Fibroblast of lung (primary cell): ENCODE measurements around the gene CMTM4. TPM values are rescaled to one million over a fixed set of nuclear protein-coding genes. Genes with fewer than 3 reads are reported as not detected.
A peak's percentile ranks its signal among the peaks of the same experiment; 100 is the strongest.

Source experiments
- DNase-seq, 2 donors: peaks; one replicate each; pipeline versions ENCODE4 v3.0.0 to v3.0.0-alpha.2; 2010; ENCODE audit warnings: low read depth in 2 of 2
- H2AFZ ChIP-seq: 2 replicates; pipeline ENCODE4 v1.5.1; 2012; ENCODE audit warnings: low read length, control low read depth, inconsistent platforms
- H3K27ac ChIP-seq: 2 replicates; pipeline ENCODE4 v1.5.1; 2011; ENCODE audit warnings: low read length, control low read depth; ENCODE audit not compliant: insufficient read depth
- H3K27me3 ChIP-seq: 2 replicates; pipeline ENCODE4 v1.5.1; 2011; ENCODE audit warnings: mild to moderate bottlenecking, low read length; ENCODE audit not compliant: control insufficient read depth, insufficient read depth
- H3K36me3 ChIP-seq: 2 replicates; pipeline ENCODE4 v1.5.1; 2011; ENCODE audit warnings: low read length; ENCODE audit not compliant: control insufficient read depth, insufficient read depth
- H3K4me1 ChIP-seq: 2 replicates; pipeline ENCODE4 v1.5.1; 2011; ENCODE audit warnings: low read length; ENCODE audit not compliant: control insufficient read depth, insufficient read depth; ENCODE audit errors: extremely low read depth
- H3K4me2 ChIP-seq: 2 replicates; pipeline ENCODE4 v1.5.1; 2011; ENCODE audit warnings: low read length, control low read depth; ENCODE audit not compliant: insufficient read depth; ENCODE audit errors: extremely low read depth
- H3K4me3 ChIP-seq, 4 experiments: fragments of 200-600 bp in 1 of 4; sonication (generic) in 1 of 4; replicated peaks in 1 of 4; 2 replicates each; pipeline ENCODE4 v1.5.1; 2011 to 2016; ENCODE audit warnings: low read length in 4 of 4, low read depth in 3 of 4, mild to moderate bottlenecking in 3 of 4, control low read depth in 2 of 4, inconsistent platforms in 1 of 4, mixed read lengths in 1 of 4; ENCODE audit not compliant: insufficient read depth in 1 of 4; ENCODE audit errors: control extremely low read depth in 1 of 4
- H3K79me2 ChIP-seq: 2 replicates; pipeline ENCODE4 v1.5.1; 2012; ENCODE audit warnings: mild to moderate bottlenecking, low read length, inconsistent platforms; ENCODE audit not compliant: control insufficient read depth, insufficient read depth
- H3K9ac ChIP-seq: 2 replicates; pipeline ENCODE4 v1.5.1; 2011; ENCODE audit warnings: mild to moderate bottlenecking, low read length, control low read depth; ENCODE audit not compliant: insufficient read depth
- H3K9me3 ChIP-seq: 2 replicates; pipeline ENCODE4 v1.5.1; 2012; ENCODE audit warnings: low read depth, low read length; ENCODE audit not compliant: control insufficient read depth, insufficient read depth
- H4K20me1 ChIP-seq: 2 replicates; pipeline ENCODE4 v1.5.1; 2011; ENCODE audit warnings: low read length; ENCODE audit not compliant: control insufficient read depth, insufficient read depth; ENCODE audit errors: extremely low read depth
- EZH2 ChIP-seq: IDR thresholded peaks from 2 replicates; pipeline ENCODE4 v1.5.1; 2012; ENCODE audit warnings: low read length, control low read depth, mild to moderate bottlenecking; ENCODE audit errors: missing control alignments
- polyA plus RNA-seq, 2 donors: library from polyadenylated mRNA; depleted of rRNA in 1 of 2; stranded (reverse) in 1 of 2; unstranded in 1 of 2; fragments of >200 nt; gene quantifications; 2 replicates each; pipeline ENCODE4 v1.2.1, GENCODE V29; 2011 to 2012; ENCODE audit warnings: missing spikeins in 1 of 2
- total RNA-seq: library from RNA; depleted of rRNA; stranded (reverse); fragments of >200 nt; gene quantifications from 2 replicates; pipeline ENCODE4 v1.2.1, GENCODE V29; 2014
- TF ChIP-seq, protein P1 (sequence below), 2 donors: IDR thresholded peaks in 1 of 2; conservative IDR thresholded peaks in 1 of 2; 1 replicate in 1 of 2; 2 replicates in 1 of 2; pipeline ENCODE4 v1.5.1; 2011 to 2012; ENCODE audit warnings: low read length in 2 of 2, control low read depth in 1 of 2, inconsistent platforms in 1 of 2, low read depth in 1 of 2, mild to moderate bottlenecking in 1 of 2

CMTM4 gene
- total and polyA plus RNA-seq, 2 donors (not counting 1 experiment from before 2014, with no cell fraction given) = 10.2 to 12.8 TPM

DNA sequence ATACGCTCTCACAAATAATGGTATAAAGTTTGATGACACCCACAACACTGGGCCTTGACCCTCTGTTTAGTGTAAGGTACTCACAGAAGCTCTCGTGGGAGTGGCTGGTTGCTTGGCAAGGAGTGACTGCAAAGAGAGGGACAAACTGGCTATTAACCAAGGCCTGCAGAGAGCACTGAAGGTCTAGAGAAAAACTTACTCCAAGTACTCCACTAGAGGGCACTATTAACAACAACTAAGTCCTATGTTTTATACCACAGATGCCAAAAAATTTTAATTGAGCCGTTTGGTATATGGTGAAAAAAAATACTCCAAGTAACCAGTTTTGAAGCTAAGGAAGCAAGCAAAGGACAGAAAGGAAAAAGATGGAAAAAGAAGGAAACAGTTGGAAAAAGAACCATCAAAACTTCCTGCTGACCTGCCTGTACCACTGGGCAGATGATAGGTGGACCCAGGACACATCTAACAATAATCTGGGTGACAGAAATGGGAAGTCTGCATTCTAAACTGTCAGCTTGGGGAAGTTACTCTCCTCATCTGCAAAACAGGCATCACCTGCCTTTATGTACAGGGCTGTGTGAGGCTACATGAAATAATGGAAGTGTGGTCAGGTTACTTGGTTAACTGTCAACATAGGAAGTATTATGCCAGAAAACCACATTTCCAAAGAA is 31.7 kb upstream of the CMTM4 start:
- H3K79me2 ChIP-seq = no peaks in the 10 kb centered on the region

DNA sequence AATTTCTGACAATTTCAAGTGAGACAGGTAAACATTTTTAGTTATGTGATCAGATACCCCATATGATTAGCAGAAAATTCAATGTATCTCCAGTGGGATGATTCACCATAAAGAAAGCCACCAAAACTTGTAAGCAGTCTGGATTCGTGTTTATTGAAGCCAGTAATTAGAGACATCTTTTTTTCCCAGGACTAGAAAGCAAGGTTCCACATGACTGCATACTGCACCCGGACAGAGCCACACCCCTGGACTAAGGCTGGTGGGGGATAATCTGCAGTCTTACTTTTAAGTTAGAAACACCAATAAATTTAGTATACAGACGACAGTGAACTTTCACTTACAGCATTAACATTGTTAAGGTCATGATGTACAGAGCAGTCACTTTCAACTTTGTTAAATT is 24.2 kb upstream of the CMTM4 start:
- Histone ChIP-seq H3K36me3 (peaks cover 13% of the 10 kb centered on the region), H3K27me3 (no peaks in the 10 kb centered on the region), H3K9me3 (no peaks in the 10 kb centered on the region), H3K79me2 (no peaks in the 10 kb centered on the region), H3K4me1 (peaks cover 6% of the 10 kb centered on the region), H3K4me3 (no peak overlapping the region), H2AFZ (no peak overlapping the region), H4K20me1 (no peaks in the 10 kb centered on the region), H3K4me2 (no peak overlapping the region), H3K27ac (no peak overlapping the region), H3K9ac (no peak overlapping the region)
- TF ChIP-seq, protein P1, sequence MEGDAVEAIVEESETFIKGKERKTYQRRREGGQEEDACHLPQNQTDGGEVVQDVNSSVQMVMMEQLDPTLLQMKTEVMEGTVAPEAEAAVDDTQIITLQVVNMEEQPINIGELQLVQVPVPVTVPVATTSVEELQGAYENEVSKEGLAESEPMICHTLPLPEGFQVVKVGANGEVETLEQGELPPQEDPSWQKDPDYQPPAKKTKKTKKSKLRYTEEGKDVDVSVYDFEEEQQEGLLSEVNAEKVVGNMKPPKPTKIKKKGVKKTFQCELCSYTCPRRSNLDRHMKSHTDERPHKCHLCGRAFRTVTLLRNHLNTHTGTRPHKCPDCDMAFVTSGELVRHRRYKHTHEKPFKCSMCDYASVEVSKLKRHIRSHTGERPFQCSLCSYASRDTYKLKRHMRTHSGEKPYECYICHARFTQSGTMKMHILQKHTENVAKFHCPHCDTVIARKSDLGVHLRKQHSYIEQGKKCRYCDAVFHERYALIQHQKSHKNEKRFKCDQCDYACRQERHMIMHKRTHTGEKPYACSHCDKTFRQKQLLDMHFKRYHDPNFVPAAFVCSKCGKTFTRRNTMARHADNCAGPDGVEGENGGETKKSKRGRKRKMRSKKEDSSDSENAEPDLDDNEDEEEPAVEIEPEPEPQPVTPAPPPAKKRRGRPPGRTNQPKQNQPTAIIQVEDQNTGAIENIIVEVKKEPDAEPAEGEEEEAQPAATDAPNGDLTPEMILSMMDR (conservative IDR thresholded peaks at IDR 0.05 in 1 of 2, IDR thresholded peaks at IDR 0.05 in 1 of 2; ENCODE audit: low read depth in 1 of 2, low read length in 2 of 2) = no peak
- TF ChIP-seq EZH2 = no peak
- peak in 1 of 2 donors; percentile 30 for DNase-seq

More for the DNA sequence above, 31.7 kb upstream of the CMTM4 start:
- Histone ChIP-seq H3K27ac (no peak overlapping the region), H2AFZ (no peak overlapping the region), H3K4me1 (no peaks in the 10 kb centered on the region), H3K36me3 (peaks cover 36% of the 10 kb centered on the region), H3K4me3 (no peak overlapping the region), H3K9me3 (no peaks in the 10 kb centered on the region), H3K4me2 (no peak overlapping the region), H3K9ac (no peak overlapping the region), H3K27me3 (no peaks in the 10 kb centered on the region), H4K20me1 (no peaks in the 10 kb centered on the region)
- peak; percentile 62 to 83 for DNase-seq
- TF ChIP-seq, protein P1 (conservative IDR thresholded peaks at IDR 0.05 in 1 of 2, IDR thresholded peaks at IDR 0.05 in 1 of 2; ENCODE audit: low read depth in 1 of 2, low read length in 2 of 2) = peak; percentile 43 to 62
- no peak for TF ChIP-seq EZH2

DNA sequence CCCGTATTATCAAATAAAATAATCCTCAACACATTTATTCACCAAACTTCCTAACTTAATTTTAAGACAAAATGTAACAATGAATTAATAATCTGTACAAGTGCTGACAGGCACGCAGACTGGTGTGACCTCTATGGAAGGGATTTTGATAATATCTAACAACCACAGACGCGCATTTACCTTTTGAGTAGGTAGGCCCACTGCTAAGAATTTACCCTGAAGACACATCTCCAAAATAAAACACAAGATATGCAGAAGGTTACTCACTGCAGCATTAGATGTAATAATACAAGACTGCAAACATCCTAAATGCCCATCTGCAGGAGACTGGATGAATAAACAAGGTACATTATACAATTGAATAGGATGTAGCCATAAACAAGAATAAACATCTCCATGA is 22.7 kb upstream of the CMTM4 start:
- no peak overlapping the region for H3K27ac ChIP-seq
- no peak overlapping the region for H3K4me2 ChIP-seq
- no peak overlapping the region for H3K4me3 ChIP-seq
- H3K4me1 ChIP-seq = peaks cover 6% of the 10 kb centered on the region
- TF ChIP-seq, protein P1 (conservative IDR thresholded peaks at IDR 0.05 in 1 of 2, IDR thresholded peaks at IDR 0.05 in 1 of 2; ENCODE audit: low read depth in 1 of 2, low read length in 2 of 2) = no peak
- TF ChIP-seq EZH2 = no peak
- no peaks in the 10 kb centered on the region for H3K27me3 ChIP-seq
- peaks cover 8% of the 10 kb centered on the region for H3K36me3 ChIP-seq
- no peaks in the 10 kb centered on the region for H3K9me3 ChIP-seq
- DNase-seq = no peak
- H2AFZ ChIP-seq = no peak overlapping the region
- H3K79me2 ChIP-seq = no peaks in the 10 kb centered on the region
- H4K20me1 ChIP-seq = no peaks in the 10 kb centered on the region
- H3K9ac ChIP-seq = no peak overlapping the region
